HepG2 (cell line): ENCODE measurements around the gene PCLO. TPM values are rescaled to one million over a fixed set of nuclear protein-coding genes. Genes with fewer than 3 reads are reported as not detected.

Source experiments
- ATAC-seq: fragments of 200-7000 bp; cut with Tn5 transposase; 3 replicates; pipeline ENCODE4 v1.9.1; 2020; ENCODE audit warnings: mild to moderate bottlenecking, moderate library complexity
- BruUV-seq: library from RNA; stranded (reverse); fragments of 400-500 nt; replicated peaks from 2 replicates; lab custom pipeline; 2021; lab: Mats Ljungman, UMichigan
- CTCF ChIA-PET: fragments of 300-600 bp; formaldehyde crosslinking; extraction: SDS; loops from one replicate; lab custom pipeline; 2021; ENCODE audit warnings: low total read pairs, inconsistent platforms, low intra/inter-chr PET ratio; lab: Yijun Ruan, JAX
- POLR2A ChIA-PET: fragments of 350-600 bp; sonication (Branson Sonifier 250); formaldehyde crosslinking; loops from one replicate; lab custom pipeline; 2020; ENCODE audit warnings: antibody characterized with exemption, inconsistent platforms; lab: Yijun Ruan, JAX
- DNase-seq: peaks from one replicate; pipeline ENCODE4 v3.0.0-alpha.2; 2015; ENCODE audit warnings: low spot score
- FAIRE-seq: peaks from 3 replicates; lab custom pipeline; 2011; peaks lifted over from hg19 to GRCh38; lab: Jason Lieb, UNC
- H2AFZ ChIP-seq: one replicate; pipeline ENCODE4 v1.6.1; 2011; ENCODE audit warnings: low read length, inconsistent platforms
- H3K27ac ChIP-seq: fragments of 300-600 bp; 3 replicates; pipeline ENCODE4 v1.8.0; 2011; ENCODE audit warnings: mixed run types, mild to moderate bottlenecking, mixed read lengths, low read length, inconsistent platforms; ENCODE audit not compliant: insufficient read depth; ENCODE audit errors: extremely low read length
- H3K27me3 ChIP-seq, 2 experiments: fragments of 200-600 bp in 1 of 2; 2 replicates in 1 of 2; 3 replicates in 1 of 2; pipeline versions ENCODE4 v1.6.0 to v1.8.0; 2011; ENCODE audit warnings: low read length in 2 of 2, mild to moderate bottlenecking in 2 of 2, moderate library complexity in 2 of 2, inconsistent platforms in 1 of 2; ENCODE audit not compliant: insufficient read depth in 2 of 2, control insufficient read depth in 1 of 2
- H3K36me3 ChIP-seq, 2 experiments: fragments of 200-600 bp in 1 of 2; replicated peaks in 1 of 2; 2 replicates in 1 of 2; 3 replicates in 1 of 2; pipeline versions ENCODE4 v1.5.1 to v1.8.0; 2011; ENCODE audit warnings: low read length in 2 of 2, inconsistent platforms in 1 of 2; ENCODE audit not compliant: insufficient read depth in 2 of 2, control insufficient read depth in 1 of 2
- H3K4me1 ChIP-seq: 2 replicates; pipeline ENCODE4 v1.5.1; 2012; ENCODE audit warnings: low read length, inconsistent platforms; ENCODE audit not compliant: insufficient read depth
- H3K4me2 ChIP-seq: 2 replicates; pipeline ENCODE4 v1.6.0; 2011; ENCODE audit warnings: low read depth, low read length, inconsistent platforms
- H3K4me3 ChIP-seq, 3 experiments: fragments of 200-600 bp in 1 of 3; sonication (generic), shearing (Covaris generic) in 1 of 3; replicated peaks in 1 of 3; 2 replicates each; pipeline ENCODE4 v1.5.1; 2011 to 2016; ENCODE audit warnings: low read length in 3 of 3, inconsistent platforms in 2 of 3, low read depth in 2 of 3, mild to moderate bottlenecking in 2 of 3, control low read depth in 1 of 3, mixed read lengths in 1 of 3; ENCODE audit not compliant: insufficient read depth in 1 of 3
- H3K79me2 ChIP-seq: one replicate; pipeline ENCODE4 v1.6.1; 2011; ENCODE audit warnings: low read length, inconsistent platforms; ENCODE audit not compliant: insufficient read depth
- H3K9ac ChIP-seq: 2 replicates; pipeline ENCODE4 v1.6.0; 2011; ENCODE audit warnings: mild to moderate bottlenecking, low read depth, low read length, inconsistent platforms; ENCODE audit not compliant: insufficient read depth
- H3K9me3 ChIP-seq: 2 replicates; pipeline ENCODE4 v1.5.1; 2012; ENCODE audit warnings: mild to moderate bottlenecking, low read length
- H4K20me1 ChIP-seq: 2 replicates; pipeline ENCODE4 v1.6.0; 2011; ENCODE audit warnings: inconsistent platforms, mild to moderate bottlenecking, low read length, moderate library complexity; ENCODE audit not compliant: insufficient read depth
- ARNT2 ChIP-seq: sonication (generic); formaldehyde crosslinking; IDR thresholded peaks from 2 replicates; pipeline ENCODE4 v1.8.0; 2022; ENCODE audit warnings: mild to moderate bottlenecking, low read depth, missing genetic modification reagents, moderate library complexity
- CBFB ChIP-seq: sonication (generic); formaldehyde crosslinking; IDR thresholded peaks from 2 replicates; pipeline ENCODE4 v1.4.0; 2020; ENCODE audit warnings: missing genetic modification reagents
- CCAR2 ChIP-seq: fragments of 200-400 bp; formaldehyde crosslinking; optimal IDR thresholded peaks from 2 replicates; pipeline ENCODE3; 2018; ENCODE audit warnings: low read depth, mild to moderate bottlenecking, low read length, moderate library complexity
- DPF2 ChIP-seq: sonication (generic); formaldehyde crosslinking; IDR thresholded peaks from 2 replicates; pipeline ENCODE4 v1.4.0; 2020; ENCODE audit warnings: mild to moderate bottlenecking, low read depth, missing genetic modification reagents, borderline replicate concordance
- HNRNPL ChIP-seq: fragments of 200-400 bp; formaldehyde crosslinking; IDR thresholded peaks from 2 replicates; pipeline ENCODE4 v1.6.1; 2017; ENCODE audit warnings: mild to moderate bottlenecking, low read depth, low read length
- PCBP2 ChIP-seq: fragments of 200-400 bp; formaldehyde crosslinking; optimal IDR thresholded peaks from 2 replicates; pipeline ENCODE3; 2018; ENCODE audit warnings: low read length, low read depth; ENCODE audit not compliant: poor library complexity, severe bottlenecking
- SATB2 ChIP-seq: sonication (generic); formaldehyde crosslinking; IDR thresholded peaks from 2 replicates; pipeline ENCODE4 v1.5.0; 2020; ENCODE audit warnings: missing genetic modification reagents
- SP2 ChIP-seq: sonication (generic); formaldehyde crosslinking; IDR thresholded peaks from 2 replicates; pipeline ENCODE4 v1.5.1; 2020; ENCODE audit warnings: mild to moderate bottlenecking, missing genetic modification reagents
- ZNF879 ChIP-seq: sonication (generic); formaldehyde crosslinking; IDR thresholded peaks from 2 replicates; pipeline ENCODE4 v1.8.1; 2023; ENCODE audit warnings: missing genetic modification reagents
- WGBS: methylation state at CpG from one replicate; pipeline ENCODE4 v1.1.6; 2017; ENCODE audit warnings: low lambda C conversion rate; 5-methylcytosine and 5-hydroxymethylcytosine counted together
- in situ Hi-C: cut with HindIII; loops from 2 replicates; pipeline ENCODE4 v1.10.0; 2017; ENCODE audit warnings: low pct_unique_long_range_greater_than_20kb; ENCODE audit not compliant: extremely low pct_ligation_motif_present
- intact Hi-C: fragments of 100-400 bp; cut with micrococcal nuclease; formaldehyde crosslinking; loops from one replicate; pipeline ENCODE4 v1.10.0; 2022; ENCODE audit not compliant: unreplicated experiment
- polyA plus RNA-seq, 8 experiments: library from polyadenylated mRNA; depleted of rRNA in 3 of 8; stranded (reverse) in 7 of 8; unstranded in 1 of 8; fragments of >200 nt; fragmentation: Illumina TruSeq in 4 of 8; extraction: Trizol in 4 of 8; gene quantifications; 2 replicates each; pipeline versions ENCODE4 v1.2.1 to v1.2.3, GENCODE V29; 2011 to 2016; ENCODE audit warnings: low read depth in 4 of 8, missing spikeins in 1 of 8, mixed read lengths in 1 of 8; ENCODE audit not compliant: insufficient read depth in 1 of 8
- total RNA-seq, 5 experiments: library from RNA; depleted of rRNA; stranded (reverse); fragments of >200 nt; fragmentation: Illumina TruSeq; extraction: Trizol; gene quantifications; 2 replicates each; pipeline ENCODE4 v1.2.3, GENCODE V29; 2016; ENCODE audit warnings: low read depth in 1 of 5
- TF ChIP-seq, protein P1 (sequence below): fragments of 450-650 bp; IDR thresholded peaks from 2 replicates; pipeline ENCODE4 v1.6.1; 2017
- TF ChIP-seq, protein P2 (sequence below): sonication (generic); formaldehyde crosslinking; IDR thresholded peaks from 2 replicates; pipeline ENCODE4 v1.9.0; 2021; ENCODE audit warnings: missing genetic modification reagents, mild to moderate bottlenecking, borderline replicate concordance

PCLO gene
- total and polyA plus RNA-seq, 2 of the 13 experiments (the other 11 are each of a cell fraction or from before 2014, with no cell fraction given) = 0.07 to 0.29 TPM

DNA sequence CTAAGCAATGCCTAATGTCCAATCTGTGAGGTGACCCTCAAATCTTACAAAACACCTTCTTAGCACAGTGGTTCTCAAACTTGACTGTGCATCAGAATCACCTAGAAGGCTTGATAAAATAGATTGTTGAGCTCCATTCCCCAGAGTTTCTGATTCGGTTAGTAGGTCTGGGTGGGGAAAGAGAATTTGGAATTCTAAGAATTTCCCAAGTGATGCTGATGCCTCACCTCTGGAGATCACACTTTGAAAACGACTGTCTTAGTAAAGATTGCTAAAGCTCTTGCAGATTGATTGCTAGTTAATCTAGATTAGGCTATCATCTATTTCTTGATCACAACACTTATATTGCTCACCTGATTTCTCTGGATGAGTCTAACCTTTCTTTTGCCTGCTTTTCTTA is 126.6 kb downstream of the PCLO start:
- 0 out of 2 replicates have a peak, but pooled peaks cover 2% of the 10 kb centered on the region for H4K20me1 ChIP-seq
- no TSS peak for BruUV-seq

DNA sequence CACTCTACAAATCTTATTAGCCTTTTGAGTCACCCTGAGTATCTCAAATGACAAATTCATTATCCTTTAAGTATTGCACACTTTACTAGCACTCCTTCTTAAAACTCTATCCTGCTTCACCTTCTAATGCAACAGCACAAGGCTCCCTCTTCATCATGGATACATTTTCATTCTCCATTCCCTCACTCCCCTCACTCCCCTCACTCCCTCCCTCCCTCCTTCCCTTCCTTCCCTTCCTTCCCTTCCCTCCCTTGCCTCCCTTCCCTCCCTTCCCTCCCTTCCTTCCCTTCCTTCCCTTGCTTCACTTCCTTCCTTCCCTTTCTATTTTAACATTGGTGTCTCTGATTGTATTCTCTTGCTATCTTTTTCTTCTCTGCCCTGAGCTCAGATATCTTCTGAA is 130.5 kb downstream of the PCLO start:
- no peaks in the 10 kb centered on the region for H3K27me3 ChIP-seq
- in situ Hi-C loops = no loop called here

More for the DNA sequence above, 126.6 kb downstream of the PCLO start:
- FAIRE-seq (no peak), DNase-seq (no peak), ATAC-seq (no peak)
- intact Hi-C loops (no loop called here), in situ Hi-C loops (no loop called here)
- Histone ChIP-seq H3K27me3 (no peaks in the 10 kb centered on the region), H3K4me3 (no peak overlapping the region), H3K27ac (no peak overlapping the region), H3K9me3 (no peaks in the 10 kb centered on the region), H3K9ac (no peak overlapping the region), H3K79me2 (no peaks in the 10 kb centered on the region), H3K4me1 (no peaks in the 10 kb centered on the region), H2AFZ (no peak overlapping the region), H3K4me2 (no peak overlapping the region), H3K36me3 (no peaks in the 10 kb centered on the region)
- TF ChIP-seq ZNF879 (CRISPR knock-in tag) (no peak), HNRNPL (no peak)
- ChIA-PET CTCF (no interaction called here), POLR2A (no interaction called here)
- WGBS = 3% methylated on average over 2 of the region's 2 CpGs

More for the DNA sequence above, 130.5 kb downstream of the PCLO start:
- FAIRE-seq (no peak), DNase-seq (no peak), ATAC-seq (no peak)
- Histone ChIP-seq H3K79me2 (no peaks in the 10 kb centered on the region), H2AFZ (no peak overlapping the region), H3K9ac (no peak overlapping the region), H4K20me1 (no peaks in the 10 kb centered on the region), H3K9me3 (no peaks in the 10 kb centered on the region), H3K4me1 (no peaks in the 10 kb centered on the region), H3K4me2 (no peak overlapping the region), H3K27ac (no peak overlapping the region), H3K36me3 (no peaks in the 10 kb centered on the region), H3K4me3 (no peak overlapping the region)
- TF ChIP-seq SATB2 (CRISPR knock-in tag) = no peak
- no peak for TF ChIP-seq CCAR2
- TF ChIP-seq SP2 (CRISPR knock-in tag) = no peak
- no peak for TF ChIP-seq DPF2
- no peak for TF ChIP-seq CBFB
- peak; percentile 77 for TF ChIP-seq PCBP2
- TF ChIP-seq, protein P1, sequence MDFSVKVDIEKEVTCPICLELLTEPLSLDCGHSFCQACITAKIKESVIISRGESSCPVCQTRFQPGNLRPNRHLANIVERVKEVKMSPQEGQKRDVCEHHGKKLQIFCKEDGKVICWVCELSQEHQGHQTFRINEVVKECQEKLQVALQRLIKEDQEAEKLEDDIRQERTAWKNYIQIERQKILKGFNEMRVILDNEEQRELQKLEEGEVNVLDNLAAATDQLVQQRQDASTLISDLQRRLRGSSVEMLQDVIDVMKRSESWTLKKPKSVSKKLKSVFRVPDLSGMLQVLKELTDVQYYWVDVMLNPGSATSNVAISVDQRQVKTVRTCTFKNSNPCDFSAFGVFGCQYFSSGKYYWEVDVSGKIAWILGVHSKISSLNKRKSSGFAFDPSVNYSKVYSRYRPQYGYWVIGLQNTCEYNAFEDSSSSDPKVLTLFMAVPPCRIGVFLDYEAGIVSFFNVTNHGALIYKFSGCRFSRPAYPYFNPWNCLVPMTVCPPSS = no peak
- no peak for TF ChIP-seq ARNT2 (CRISPR knock-in tag)
- TF ChIP-seq, protein P2, sequence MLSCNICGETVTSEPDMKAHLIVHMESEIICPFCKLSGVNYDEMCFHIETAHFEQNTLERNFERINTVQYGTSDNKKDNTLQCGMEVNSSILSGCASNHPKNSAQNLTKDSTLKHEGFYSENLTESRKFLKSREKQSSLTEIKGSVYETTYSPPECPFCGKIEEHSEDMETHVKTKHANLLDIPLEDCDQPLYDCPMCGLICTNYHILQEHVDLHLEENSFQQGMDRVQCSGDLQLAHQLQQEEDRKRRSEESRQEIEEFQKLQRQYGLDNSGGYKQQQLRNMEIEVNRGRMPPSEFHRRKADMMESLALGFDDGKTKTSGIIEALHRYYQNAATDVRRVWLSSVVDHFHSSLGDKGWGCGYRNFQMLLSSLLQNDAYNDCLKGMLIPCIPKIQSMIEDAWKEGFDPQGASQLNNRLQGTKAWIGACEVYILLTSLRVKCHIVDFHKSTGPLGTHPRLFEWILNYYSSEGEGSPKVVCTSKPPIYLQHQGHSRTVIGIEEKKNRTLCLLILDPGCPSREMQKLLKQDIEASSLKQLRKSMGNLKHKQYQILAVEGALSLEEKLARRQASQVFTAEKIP (CRISPR knock-in tag) = no peak
- no TSS peak for BruUV-seq
- intact Hi-C loops = no loop called here
- ChIA-PET POLR2A (no interaction called here), CTCF (no interaction called here)
